ENCODE measurements around the gene LHX4.
A peak's percentile ranks its signal among the peaks of the same experiment; 100 is the strongest.

The LHX4 gene

GRCh38 chr1:180219776-180220175 is 10.3 kb upstream of the LHX4 start:
- no peak for DNase-seq (ENCODE audit: low read depth)

GRCh38 chr1:180221462-180221861 is 8.6 kb upstream of the LHX4 start:
- H3K4me3 ChIP-seq (ENCODE audit: low read depth, low read length) = no peak overlapping the region

More at GRCh38 chr1:180219776-180220175, 10.3 kb upstream of the LHX4 start:
- no peak overlapping the region for H3K4me3 ChIP-seq (ENCODE audit: low read depth, low read length)

DNA sequence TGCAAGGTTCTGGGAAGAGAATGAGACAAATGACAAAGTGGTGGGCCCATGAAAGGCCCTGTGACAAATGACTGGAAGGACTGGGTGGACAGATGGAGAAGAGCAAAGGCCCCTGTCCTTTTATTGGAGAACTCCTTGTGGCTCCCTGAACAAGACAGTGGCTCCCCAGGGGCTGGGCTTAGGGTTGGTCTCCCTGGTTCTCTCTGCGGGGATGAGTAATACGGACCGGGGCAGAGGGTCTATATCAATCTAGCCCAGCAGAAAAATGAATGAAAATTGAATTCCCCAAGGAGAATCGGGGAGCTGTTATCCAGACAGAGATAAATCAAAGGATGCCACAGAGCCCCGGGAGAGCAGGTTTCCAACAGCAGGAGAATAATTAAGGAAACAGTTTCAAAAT is 5.2 kb upstream of the LHX4 start:
- no peak overlapping the region for H3K4me3 ChIP-seq (ENCODE audit: low read depth, low read length)
- no peak for DNase-seq (ENCODE audit: low read depth)

More at GRCh38 chr1:180221462-180221861, 8.6 kb upstream of the LHX4 start:
- DNase-seq (ENCODE audit: low read depth) = no peak

GRCh38 chr1:180225403-180225802 is 4.7 kb upstream of the LHX4 start:
- H3K4me3 ChIP-seq (ENCODE audit: low read depth, low read length) = no peak overlapping the region
- no peak for DNase-seq (ENCODE audit: low read depth)

- H3K4me3 ChIP-seq (ENCODE audit: low read depth, low read length) = no peak overlapping the region
- no peak for DNase-seq (ENCODE audit: low read depth)
These were observed 2.0 kb upstream of the LHX4 start for GRCh38 chr1:180227861-180228647.

DNA sequence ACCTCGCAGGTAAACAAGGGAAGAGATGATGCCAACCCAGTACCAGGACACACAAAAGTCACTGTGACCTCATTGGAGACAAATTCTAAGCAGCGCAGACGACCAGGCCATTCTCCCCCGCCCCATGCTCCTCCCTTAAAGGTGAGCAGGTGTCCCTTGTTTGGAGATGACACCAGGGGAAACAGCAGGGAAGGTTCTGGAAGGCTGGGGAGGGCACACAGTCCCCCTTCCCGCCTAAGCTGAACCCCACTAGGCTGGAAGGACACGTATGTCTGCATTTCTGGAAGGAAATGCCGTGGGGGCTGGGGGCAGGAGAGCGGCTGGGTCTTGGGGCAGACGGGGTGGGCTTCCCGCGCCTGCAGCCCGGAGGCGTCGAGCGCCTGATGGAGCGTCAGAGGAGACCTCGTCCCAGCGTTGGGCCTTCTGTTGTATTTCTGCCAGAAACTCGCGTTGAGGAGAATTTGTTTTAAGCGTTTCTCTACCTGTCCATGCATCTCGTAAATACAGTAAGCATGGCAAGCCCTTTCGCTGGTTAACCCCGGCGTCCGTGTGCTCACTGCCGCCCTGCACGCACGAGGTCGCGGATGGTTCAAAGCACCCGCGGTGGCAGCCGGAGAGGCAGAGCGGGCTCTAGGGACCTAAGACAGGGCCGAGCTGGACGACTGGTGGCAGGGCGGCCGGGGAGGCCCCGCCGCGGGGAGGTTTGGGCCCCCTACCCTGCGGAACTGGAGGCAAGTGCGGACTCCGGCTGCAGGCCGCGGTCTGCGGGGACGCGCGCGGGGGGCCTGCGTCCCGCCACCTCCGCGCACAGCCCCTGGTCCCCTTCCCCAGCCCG is 1.2 kb upstream of the LHX4 start:
- DNase-seq (ENCODE audit: low read depth) = no peak
- peak overlapping the region; percentile 53 for H3K4me3 ChIP-seq (ENCODE audit: low read depth, low read length)

GRCh38 chr1:180230416-180230790 is 339 bp downstream of the LHX4 start:
- H3K4me3 ChIP-seq (ENCODE audit: low read depth, low read length) = peak overlapping the region; percentile 53
- DNase-seq (ENCODE audit: low read depth) = no peak

DNA sequence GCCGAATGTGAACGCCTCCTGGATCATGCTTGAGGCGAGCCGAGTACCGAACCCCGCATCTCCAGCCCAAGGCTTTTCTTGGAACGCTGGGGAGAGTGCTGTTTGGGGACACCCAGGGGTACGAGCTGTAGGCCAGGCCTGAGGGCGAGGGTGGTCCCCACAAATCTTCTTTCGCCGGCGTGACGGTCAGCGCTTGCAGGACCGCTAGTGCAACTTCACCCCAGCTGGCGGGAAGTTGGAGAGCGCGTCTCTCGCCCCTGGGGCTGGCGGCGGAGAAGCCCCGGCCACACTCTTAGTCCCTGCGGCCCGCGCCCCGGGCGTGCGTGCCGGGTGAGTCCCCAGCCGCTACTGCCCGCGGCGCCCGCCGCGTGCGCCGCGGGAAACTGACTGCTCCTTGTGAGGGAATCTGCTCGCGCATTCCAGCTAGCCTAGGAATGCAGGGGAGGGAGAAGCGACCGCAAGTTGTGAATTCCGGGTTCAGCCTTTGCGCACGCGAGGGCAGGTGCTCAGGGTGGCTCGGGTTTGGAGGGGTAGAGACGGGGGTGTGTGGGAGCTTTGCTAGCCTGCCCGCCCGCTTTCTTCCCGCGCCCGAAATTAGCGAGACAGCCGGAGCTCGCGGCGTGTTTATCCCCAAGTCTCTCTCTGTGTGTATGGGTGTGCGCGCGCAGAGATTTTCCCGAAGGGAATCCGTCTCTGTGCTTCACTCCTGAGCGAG is 884 bp downstream of the LHX4 start:
- peak overlapping the region; percentile 53 for H3K4me3 ChIP-seq (ENCODE audit: low read depth, low read length)
- no peak for DNase-seq (ENCODE audit: low read depth)

DNA sequence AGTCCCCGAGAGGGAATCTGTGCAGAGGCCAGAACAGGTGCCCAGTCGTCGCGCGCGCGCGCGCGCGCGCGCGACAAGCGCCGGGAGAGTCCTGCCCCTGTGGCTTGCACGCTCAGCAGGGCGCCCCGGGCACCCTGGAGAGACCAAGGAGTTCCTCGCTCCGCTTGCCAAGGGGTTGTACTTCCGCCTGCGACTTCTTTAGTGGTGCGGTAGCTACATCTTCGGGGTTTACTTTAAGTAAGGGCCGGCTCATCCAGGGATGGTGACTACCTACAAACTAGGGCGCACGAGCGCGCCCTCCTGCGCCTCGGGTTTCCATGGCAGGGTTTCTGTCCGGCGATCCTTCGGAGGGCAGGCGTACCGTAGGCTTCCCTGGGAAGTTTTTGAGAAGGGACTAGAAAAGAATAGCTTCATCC is 1.4 kb downstream of the LHX4 start:
- H3K4me3 ChIP-seq (ENCODE audit: low read depth, low read length) = peak overlapping the region; percentile 53
- no peak for DNase-seq (ENCODE audit: low read depth)

- no peak overlapping the region for H3K4me3 ChIP-seq (ENCODE audit: low read depth, low read length)
- DNase-seq (ENCODE audit: low read depth) = no peak
These were observed 1.9 kb downstream of the LHX4 start for GRCh38 chr1:180231936-180232335.

- no peak overlapping the region for H3K4me3 ChIP-seq (ENCODE audit: low read depth, low read length)
- no peak for DNase-seq (ENCODE audit: low read depth)
These were observed 2.5 kb downstream of the LHX4 start for GRCh38 chr1:180232521-180233043.

- no peak for DNase-seq (ENCODE audit: low read depth)
- no peak overlapping the region for H3K4me3 ChIP-seq (ENCODE audit: low read depth, low read length)
These were observed 3.3 kb downstream of the LHX4 start for GRCh38 chr1:180233191-180234011.

DNA sequence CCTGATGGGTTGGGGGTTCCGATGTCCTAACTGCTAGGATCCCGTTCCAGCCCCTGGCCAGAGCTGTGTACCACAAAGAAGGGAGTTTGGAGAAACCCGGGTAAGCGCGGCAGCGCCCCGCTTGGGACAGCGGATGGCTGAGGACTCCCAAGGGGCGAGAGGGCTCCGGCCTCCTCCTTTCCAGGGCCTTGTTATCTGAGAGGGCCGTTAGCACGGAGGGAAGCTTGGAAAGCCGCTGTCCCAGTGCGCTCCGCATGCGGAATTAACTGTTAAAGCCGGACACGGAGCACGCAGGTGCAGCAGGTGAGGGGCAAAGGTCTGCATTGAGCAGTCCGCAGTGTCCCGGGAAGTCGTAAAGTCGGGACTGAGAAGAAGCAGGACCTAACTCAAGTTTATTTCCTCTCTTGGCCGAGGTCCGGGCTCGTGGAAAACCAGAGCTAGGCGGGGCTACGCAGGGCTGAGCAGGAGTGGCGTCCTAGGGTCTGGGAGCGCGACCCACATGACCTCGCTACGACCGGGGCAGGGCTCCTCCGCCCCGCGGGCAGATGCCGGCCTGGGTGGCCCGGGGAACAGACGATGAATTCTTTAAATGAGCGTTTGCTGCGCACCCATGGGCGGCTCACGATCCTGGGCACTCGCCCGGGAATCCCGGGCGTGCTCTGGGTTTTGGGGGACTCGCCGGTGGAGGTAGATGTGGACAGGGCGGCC is 4.5 kb downstream of the LHX4 start:
- DNase-seq (ENCODE audit: low read depth) = no peak
- H3K4me3 ChIP-seq (ENCODE audit: low read depth, low read length) = no peak overlapping the region

GRCh38 chr1:180235077-180235501 is 5.0 kb downstream of the LHX4 start:
- no peak overlapping the region for H3K4me3 ChIP-seq (ENCODE audit: low read depth, low read length)
- no peak for DNase-seq (ENCODE audit: low read depth)

GRCh38 chr1:180235502-180236239 is 5.6 kb downstream of the LHX4 start:
- DNase-seq (ENCODE audit: low read depth) = no peak
- H3K4me3 ChIP-seq (ENCODE audit: low read depth, low read length) = no peak overlapping the region

DNA sequence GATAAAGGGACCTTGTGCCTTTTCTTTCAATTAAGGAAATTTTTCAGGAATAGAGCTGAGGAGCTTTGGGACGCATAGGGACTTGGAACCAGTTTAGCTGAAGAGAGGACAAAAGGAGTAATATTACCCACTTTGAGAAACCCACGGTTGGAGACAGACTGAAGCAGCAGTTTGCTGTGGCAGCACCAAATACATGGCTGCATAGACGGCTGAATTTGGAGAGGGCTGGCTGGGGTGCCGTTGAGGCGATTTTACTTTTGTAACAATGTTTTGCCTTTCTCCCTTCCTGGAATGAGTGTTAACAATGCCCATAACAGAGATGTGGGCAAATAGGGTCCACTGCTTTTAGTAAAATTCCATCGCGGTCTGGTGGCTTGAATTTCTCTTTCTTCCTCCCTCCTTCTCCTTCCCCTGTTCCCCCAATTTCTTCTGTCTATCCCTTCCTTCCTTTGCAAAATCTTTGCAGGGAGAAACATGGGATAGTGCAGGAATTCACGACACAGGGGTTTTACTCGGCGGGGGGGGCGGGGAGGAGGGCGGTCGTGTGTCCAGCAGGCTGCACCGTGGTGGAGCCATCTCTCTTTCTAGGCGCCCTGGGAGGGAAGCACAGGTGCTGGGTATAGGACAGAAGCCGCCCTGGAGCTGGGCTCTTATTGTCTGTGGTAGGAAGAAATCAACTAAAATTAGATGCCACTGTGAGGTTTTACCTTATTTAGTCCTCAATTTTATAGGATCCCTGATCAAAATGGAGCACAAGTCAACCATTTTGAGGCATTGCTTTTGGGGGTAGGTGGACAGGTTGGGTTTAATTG is 6.8 kb downstream of the LHX4 start:
- H3K4me3 ChIP-seq (ENCODE audit: low read depth, low read length) = no peak overlapping the region
- DNase-seq (ENCODE audit: low read depth) = no peak

DNA sequence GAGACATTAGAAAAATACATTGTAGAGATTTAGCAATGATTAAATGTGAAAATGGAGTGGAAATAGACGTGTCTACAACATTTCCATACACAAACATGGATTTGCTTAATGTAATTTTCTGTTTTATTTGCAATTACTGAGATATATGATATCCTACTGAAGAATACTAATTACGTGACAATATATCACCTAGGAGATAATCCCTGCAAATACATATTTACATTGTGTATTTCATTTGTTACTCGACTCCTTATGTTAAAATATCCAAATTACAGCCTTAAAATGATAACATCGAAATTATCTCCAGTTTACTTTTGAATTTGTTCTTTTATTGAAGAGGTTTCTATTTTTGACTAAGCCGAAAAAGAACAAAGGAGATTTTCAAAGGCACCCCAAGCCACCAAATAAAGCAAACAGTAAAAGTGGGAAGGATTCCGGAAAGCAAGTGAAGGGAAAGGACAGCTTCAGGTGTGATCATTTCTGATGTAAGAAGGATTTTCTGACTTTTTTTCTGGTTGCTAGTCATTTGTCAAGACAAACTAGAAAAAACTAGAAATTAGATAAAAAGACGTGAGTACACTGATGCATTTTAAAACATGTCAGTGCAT is 7.9 kb downstream of the LHX4 start:
- DNase-seq (ENCODE audit: low read depth) = no peak

More for the DNA sequence above, 7.9 kb downstream of the LHX4 start:
- H3K4me3 ChIP-seq (ENCODE audit: low read depth, low read length) = no peak overlapping the region

All from skeletal muscle cell (primary cell).